Measurements from ENCODE around the gene TGFBR3L.

Gene TGFBR3L

GRCh38 chr19:7914598-7915045, at the start of gene TGFBR3L:
Gene TGFBR3L (plus strand): TSS chr19:7914830.
- no peak for DNase-seq

- no peak for DNase-seq
These were observed 49.2 kb upstream of the TGFBR3L start for GRCh38 chr19:7865262-7865911.

- DNase-seq, result no peak
These were observed 48.1 kb upstream of the TGFBR3L start for GRCh38 chr19:7866399-7867091.

- DNase-seq, result no peak
These were observed 47.4 kb upstream of the TGFBR3L start for GRCh38 chr19:7867092-7867844.

- DNase-seq, result no peak
These were observed 46.3 kb upstream of the TGFBR3L start for GRCh38 chr19:7868326-7868670.

GRCh38 chr19:7868671-7869452, 45.8 kb upstream of the TGFBR3L start:
- DNase-seq, result peak; percentile 81

GRCh38 chr19:7869453-7869909, 45.1 kb upstream of the TGFBR3L start:
- DNase-seq, result peak; percentile 74 to 78

GRCh38 chr19:7869910-7870511, 44.6 kb upstream of the TGFBR3L start:
- DNase-seq, result peak; percentile 51 to 56

GRCh38 chr19:7870571-7871436, 43.8 kb upstream of the TGFBR3L start:
- peak; percentile 60 to 68 for DNase-seq

GRCh38 chr19:7871437-7872305, 43.0 kb upstream of the TGFBR3L start:
- DNase-seq, result peak; percentile 87

GRCh38 chr19:7872306-7873204, 42.1 kb upstream of the TGFBR3L start:
- no peak for DNase-seq

GRCh38 chr19:7873304-7874075, 41.1 kb upstream of the TGFBR3L start:
- DNase-seq, result no peak

GRCh38 chr19:7874076-7874896, 40.3 kb upstream of the TGFBR3L start, which contains the start of gene PRR36:
Gene PRR36 (minus strand): TSS chr19:7874390. CDS start chr19:7873689, 701 bp downstream.
- peak in 1 of 2 experiments; percentile 28 for DNase-seq

GRCh38 chr19:7874897-7875273, 39.7 kb upstream of the TGFBR3L start:
- no peak for DNase-seq

- DNase-seq, result no peak
These were observed 37.3 kb upstream of the TGFBR3L start for GRCh38 chr19:7877249-7877836.

GRCh38 chr19:7879111-7879807, 35.4 kb upstream of the TGFBR3L start:
- no peak for DNase-seq

All from activated CD4-positive, alpha-beta T cell treated with anti-CD3 and anti-CD28 coated beads, Interleukin-2, amount 50 U/mL, for 48 hours (primary cell).